Stimulated activated CD8-positive, alpha-beta memory T cell treated with anti-CD3 and anti-CD28 coated beads, Interleukin-15, amount 100 ng/mL, for 1 hour (primary cell): ENCODE data around the gene PPM1H.
"Not testable (repeated sequence)": the region's sequence is repeated elsewhere in the genome, so short reads cannot be mapped to it uniquely, and the experiment has no call there.

Experiments
- DNase-seq: peaks from one replicate; pipeline ENCODE4 v3.0.0-alpha.2; 2020; ENCODE audit warnings: low read depth

The PPM1H gene

GRCh38 chr12:62766496-62766895, 168.5 kb downstream of the PPM1H start:
- DNase-seq, result no peak

GRCh38 chr12:62763861-62764645, 170.9 kb downstream of the PPM1H start:
- DNase-seq, result no peak

GRCh38 chr12:62763312-62763711, 171.6 kb downstream of the PPM1H start:
- no peak for DNase-seq

GRCh38 chr12:62762645-62763044, 172.3 kb downstream of the PPM1H start:
- no peak for DNase-seq

- no peak for DNase-seq
These were observed 173.3 kb downstream of the PPM1H start for GRCh38 chr12:62761658-62762057.

GRCh38 chr12:62760779-62761178, 174.2 kb downstream of the PPM1H start:
- no peak for DNase-seq

- DNase-seq, result not testable (repeated sequence)
These were observed 174.6 kb downstream of the PPM1H start for GRCh38 chr12:62760341-62760740.

- no peak for DNase-seq
These were observed 176.7 kb downstream of the PPM1H start for GRCh38 chr12:62758216-62758615.

GRCh38 chr12:62757048-62757447, 177.9 kb downstream of the PPM1H start:
- DNase-seq, result no peak

- no peak for DNase-seq
These were observed 180.2 kb downstream of the PPM1H start for GRCh38 chr12:62754706-62755105.

GRCh38 chr12:62751810-62752155, 183.2 kb downstream of the PPM1H start:
- DNase-seq, result no peak

GRCh38 chr12:62750941-62751809, 183.8 kb downstream of the PPM1H start:
- no peak for DNase-seq

GRCh38 chr12:62749586-62749985, 185.4 kb downstream of the PPM1H start:
- no peak for DNase-seq

GRCh38 chr12:62748941-62749468, 185.9 kb downstream of the PPM1H start:
- no peak for DNase-seq

- no peak for DNase-seq
These were observed 190.4 kb downstream of the PPM1H start for GRCh38 chr12:62744551-62744950.

- no peak for DNase-seq
These were observed 195.5 kb downstream of the PPM1H start for GRCh38 chr12:62739266-62740015.

- no peak for DNase-seq
These were observed 196.3 kb downstream of the PPM1H start for GRCh38 chr12:62738616-62739015.

- no peak for DNase-seq
These were observed 196.8 kb downstream of the PPM1H start for GRCh38 chr12:62738105-62738504.

GRCh38 chr12:62737615-62738014, 197.3 kb downstream of the PPM1H start:
- no peak for DNase-seq

- DNase-seq, result no peak
These were observed 197.8 kb downstream of the PPM1H start for GRCh38 chr12:62737188-62737587.

- no peak for DNase-seq
These were observed 198.4 kb downstream of the PPM1H start for GRCh38 chr12:62736596-62736995.

- DNase-seq, result no peak
These were observed 202.0 kb downstream of the PPM1H start for GRCh38 chr12:62732861-62733427.
